Measurements from ENCODE around the gene KIAA1958.

Gene KIAA1958

DNA sequence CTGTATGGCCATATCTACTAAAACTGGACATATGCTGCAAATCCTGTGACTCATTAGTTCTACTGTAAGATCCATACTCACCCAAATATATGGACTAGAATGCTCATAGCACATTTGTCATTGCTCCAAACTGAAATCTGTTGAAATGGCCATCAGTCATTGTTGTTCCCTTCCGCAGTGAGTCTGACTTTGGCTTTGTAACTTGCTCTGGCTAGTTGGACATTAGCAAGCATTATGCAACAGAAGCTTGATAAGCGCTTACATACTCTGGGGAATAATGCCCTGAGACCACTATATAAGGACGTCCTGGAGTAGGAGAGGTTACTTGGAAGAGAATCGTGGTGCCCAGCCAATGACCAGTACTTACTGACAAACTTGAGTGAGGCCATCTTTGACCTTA is 9.0 kb downstream of the KIAA1958 start:
- TF ChIP-seq, protein P1, sequence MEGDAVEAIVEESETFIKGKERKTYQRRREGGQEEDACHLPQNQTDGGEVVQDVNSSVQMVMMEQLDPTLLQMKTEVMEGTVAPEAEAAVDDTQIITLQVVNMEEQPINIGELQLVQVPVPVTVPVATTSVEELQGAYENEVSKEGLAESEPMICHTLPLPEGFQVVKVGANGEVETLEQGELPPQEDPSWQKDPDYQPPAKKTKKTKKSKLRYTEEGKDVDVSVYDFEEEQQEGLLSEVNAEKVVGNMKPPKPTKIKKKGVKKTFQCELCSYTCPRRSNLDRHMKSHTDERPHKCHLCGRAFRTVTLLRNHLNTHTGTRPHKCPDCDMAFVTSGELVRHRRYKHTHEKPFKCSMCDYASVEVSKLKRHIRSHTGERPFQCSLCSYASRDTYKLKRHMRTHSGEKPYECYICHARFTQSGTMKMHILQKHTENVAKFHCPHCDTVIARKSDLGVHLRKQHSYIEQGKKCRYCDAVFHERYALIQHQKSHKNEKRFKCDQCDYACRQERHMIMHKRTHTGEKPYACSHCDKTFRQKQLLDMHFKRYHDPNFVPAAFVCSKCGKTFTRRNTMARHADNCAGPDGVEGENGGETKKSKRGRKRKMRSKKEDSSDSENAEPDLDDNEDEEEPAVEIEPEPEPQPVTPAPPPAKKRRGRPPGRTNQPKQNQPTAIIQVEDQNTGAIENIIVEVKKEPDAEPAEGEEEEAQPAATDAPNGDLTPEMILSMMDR (IDR thresholded peaks at IDR 0.05; ENCODE audit: low read depth, low read length, missing control alignments): no peak
- H3K4me3 ChIP-seq (ENCODE audit: low read depth, low read length): no peak overlapping the region
- DNase-seq (ENCODE audit: low read depth): no peak
- in situ Hi-C loops (cut with HindIII; ENCODE audit: low sequenced_read_pairs): no loop called here

DNA sequence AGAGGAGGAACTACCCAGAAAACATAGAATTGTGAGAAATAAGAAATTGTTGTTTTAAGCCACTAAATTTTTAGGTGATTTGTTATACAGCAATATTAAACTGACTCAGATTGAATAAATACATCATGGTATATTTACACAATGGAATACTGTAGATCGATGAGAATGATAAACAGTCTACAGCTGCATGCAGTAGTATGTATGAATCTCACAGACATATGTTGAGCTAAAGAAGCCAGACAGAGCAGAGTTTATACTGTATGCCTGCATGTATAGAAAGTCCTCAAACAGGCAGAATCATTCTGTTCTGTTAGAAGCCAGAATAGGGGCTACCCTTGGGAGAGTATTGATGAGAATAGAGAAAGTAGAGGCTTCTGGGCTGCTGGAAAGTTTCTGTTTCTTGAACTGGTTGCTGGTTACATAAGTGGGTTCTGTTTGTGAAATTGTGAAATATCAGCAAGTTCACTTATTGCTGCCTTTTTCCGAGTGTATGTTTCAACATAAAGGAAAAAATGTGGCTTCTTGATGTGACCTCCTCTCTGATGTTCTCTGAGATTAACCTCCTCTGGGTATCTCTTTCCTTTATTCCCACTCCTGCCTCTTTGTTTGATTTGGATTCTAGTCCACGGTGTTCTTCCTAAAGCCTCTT is 9.6 kb downstream of the KIAA1958 start:
- no peak overlapping the region for H3K4me3 ChIP-seq (ENCODE audit: low read depth, low read length)
- in situ Hi-C loops (cut with HindIII; ENCODE audit: low sequenced_read_pairs): no loop called here
- DNase-seq (ENCODE audit: low read depth): no peak
- TF ChIP-seq, protein P1 (IDR thresholded peaks at IDR 0.05; ENCODE audit: low read depth, low read length, missing control alignments): no peak

DNA sequence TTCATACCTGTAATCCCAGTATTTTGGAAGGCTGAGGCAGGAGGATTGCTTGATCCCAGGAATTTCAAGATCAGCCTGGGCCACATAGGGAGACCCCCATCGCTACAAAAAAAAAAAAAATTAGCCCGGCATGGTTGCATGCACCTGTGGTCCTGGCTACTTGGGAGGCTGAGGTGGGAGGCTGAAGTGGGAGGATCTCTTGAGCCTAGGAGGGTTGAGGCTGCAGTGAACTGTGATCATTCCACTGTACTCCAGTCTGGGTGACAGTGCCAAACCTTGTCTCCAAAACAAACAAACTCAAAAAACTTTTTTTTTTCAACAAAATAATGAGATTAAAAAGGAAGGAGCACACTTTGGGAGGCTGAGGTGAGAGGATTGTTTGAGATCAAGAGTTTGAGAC is 14.2 kb downstream of the KIAA1958 start:
- H3K4me3 ChIP-seq (ENCODE audit: low read depth, low read length): no peak overlapping the region
- DNase-seq (ENCODE audit: low read depth): no peak
- TF ChIP-seq, protein P1 (IDR thresholded peaks at IDR 0.05; ENCODE audit: low read depth, low read length, missing control alignments): no peak
- in situ Hi-C loops (cut with HindIII; ENCODE audit: low sequenced_read_pairs): no loop called here

DNA sequence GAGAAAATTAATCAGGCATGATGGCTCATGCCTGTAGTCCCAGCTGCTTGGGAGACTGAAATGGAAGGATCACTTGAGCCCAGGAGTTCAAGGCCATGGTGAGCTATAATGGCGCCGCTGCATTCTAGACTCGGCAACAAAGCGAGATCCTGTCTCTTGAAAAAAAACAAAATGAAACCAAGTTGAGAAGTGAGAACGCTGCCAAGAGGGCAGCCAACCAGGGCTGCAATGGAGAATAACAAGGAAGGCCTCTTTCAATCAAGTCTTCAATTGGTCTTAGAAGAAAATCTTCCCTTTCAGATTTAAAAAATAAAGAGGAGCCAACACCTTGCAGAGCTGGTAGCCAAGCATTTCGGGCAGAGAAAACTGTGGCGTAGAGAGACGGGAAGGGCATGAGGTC is 14.7 kb downstream of the KIAA1958 start:
- in situ Hi-C loops (cut with HindIII; ENCODE audit: low sequenced_read_pairs): no loop called here
- H3K4me3 ChIP-seq (ENCODE audit: low read depth, low read length): no peak overlapping the region
- TF ChIP-seq, protein P1 (IDR thresholded peaks at IDR 0.05; ENCODE audit: low read depth, low read length, missing control alignments): no peak
- no peak for DNase-seq (ENCODE audit: low read depth)

DNA sequence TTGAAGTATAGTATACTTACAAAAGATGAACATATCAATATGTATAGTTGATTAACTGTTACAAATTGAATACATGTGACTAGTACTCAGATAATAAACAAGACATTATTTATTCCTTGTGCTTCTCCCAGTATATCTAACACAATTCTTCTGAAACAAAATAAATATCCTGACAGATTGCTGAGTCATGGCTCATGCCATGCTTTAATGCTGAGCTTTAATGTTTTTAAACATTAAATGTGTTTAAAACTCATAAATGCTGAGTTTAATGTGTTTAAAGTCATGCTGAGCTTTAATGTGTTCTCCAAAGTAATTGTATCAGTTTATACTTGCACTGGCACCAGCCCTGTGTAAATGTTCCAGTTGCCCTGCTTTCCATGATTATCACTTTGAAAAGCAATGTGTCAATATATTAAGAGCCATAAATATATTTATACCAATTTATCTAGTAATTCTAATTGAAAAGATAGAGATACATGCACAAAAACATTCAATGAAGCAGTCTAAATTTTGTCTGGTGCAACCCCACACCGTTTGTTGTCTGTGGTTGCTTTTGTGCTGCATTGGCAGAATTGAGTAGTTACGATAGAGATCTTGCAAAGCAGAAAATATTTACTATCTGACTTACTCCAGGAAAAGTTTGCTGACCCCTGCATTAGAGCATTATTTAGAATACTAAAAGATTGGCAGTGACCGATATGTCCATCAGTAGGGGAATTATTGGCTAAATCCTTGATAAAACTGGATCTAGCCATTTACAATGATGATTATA is 15.7 kb downstream of the KIAA1958 start:
- TF ChIP-seq, protein P1 (IDR thresholded peaks at IDR 0.05; ENCODE audit: low read depth, low read length, missing control alignments): no peak
- no peak overlapping the region for H3K4me3 ChIP-seq (ENCODE audit: low read depth, low read length)
- in situ Hi-C loops (cut with HindIII; ENCODE audit: low sequenced_read_pairs): no loop called here
- DNase-seq (ENCODE audit: low read depth): no peak

DNA sequence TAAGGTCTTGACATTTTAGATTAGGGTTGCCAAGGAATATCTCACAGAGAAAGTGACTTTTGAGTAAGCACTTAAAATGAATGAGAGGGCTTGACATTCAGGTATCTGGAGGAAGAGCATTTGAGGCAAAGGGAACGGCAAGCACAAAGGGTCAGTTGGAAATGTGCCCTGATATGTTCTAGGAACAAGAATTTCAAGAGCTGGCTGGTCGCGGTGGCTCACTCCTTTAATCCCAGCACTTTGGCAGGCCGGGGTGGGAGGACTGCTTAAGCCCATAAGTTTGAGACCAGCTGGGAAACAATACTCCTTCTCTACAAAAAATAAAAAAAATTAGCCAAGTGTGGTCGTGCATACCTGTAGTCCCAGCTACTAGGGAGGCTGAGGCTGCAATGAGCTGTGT is 16.5 kb downstream of the KIAA1958 start:
- in situ Hi-C loops (cut with HindIII; ENCODE audit: low sequenced_read_pairs): no loop called here
- DNase-seq (ENCODE audit: low read depth): no peak
- TF ChIP-seq, protein P1 (IDR thresholded peaks at IDR 0.05; ENCODE audit: low read depth, low read length, missing control alignments): no peak
- no peak overlapping the region for H3K4me3 ChIP-seq (ENCODE audit: low read depth, low read length)
